AG09309 (cell line): ENCODE measurements around the gene SLC5A7.

Experiments used
- DNase-seq: peaks from one replicate; pipeline ENCODE4 v3.0.0-alpha.2; 2010; ENCODE audit warnings: low read depth
- H3K4me3 ChIP-seq: 2 replicates; pipeline ENCODE4 v1.5.1; 2011; ENCODE audit warnings: mild to moderate bottlenecking, low read depth, low read length, moderate library complexity; ENCODE audit not compliant: control insufficient read depth
- TF ChIP-seq, protein P1 (sequence below): IDR thresholded peaks from 2 replicates; pipeline ENCODE4 v1.5.1; 2011; ENCODE audit warnings: mild to moderate bottlenecking, low read depth, low read length, inconsistent platforms; ENCODE audit not compliant: insufficient read depth, control insufficient read depth; ENCODE audit errors: missing control alignments

The SLC5A7 gene

GRCh38 chr2:108061439-108062042 is 75.2 kb downstream of the SLC5A7 start:
- DNase-seq = no peak
- TF ChIP-seq, protein P1, sequence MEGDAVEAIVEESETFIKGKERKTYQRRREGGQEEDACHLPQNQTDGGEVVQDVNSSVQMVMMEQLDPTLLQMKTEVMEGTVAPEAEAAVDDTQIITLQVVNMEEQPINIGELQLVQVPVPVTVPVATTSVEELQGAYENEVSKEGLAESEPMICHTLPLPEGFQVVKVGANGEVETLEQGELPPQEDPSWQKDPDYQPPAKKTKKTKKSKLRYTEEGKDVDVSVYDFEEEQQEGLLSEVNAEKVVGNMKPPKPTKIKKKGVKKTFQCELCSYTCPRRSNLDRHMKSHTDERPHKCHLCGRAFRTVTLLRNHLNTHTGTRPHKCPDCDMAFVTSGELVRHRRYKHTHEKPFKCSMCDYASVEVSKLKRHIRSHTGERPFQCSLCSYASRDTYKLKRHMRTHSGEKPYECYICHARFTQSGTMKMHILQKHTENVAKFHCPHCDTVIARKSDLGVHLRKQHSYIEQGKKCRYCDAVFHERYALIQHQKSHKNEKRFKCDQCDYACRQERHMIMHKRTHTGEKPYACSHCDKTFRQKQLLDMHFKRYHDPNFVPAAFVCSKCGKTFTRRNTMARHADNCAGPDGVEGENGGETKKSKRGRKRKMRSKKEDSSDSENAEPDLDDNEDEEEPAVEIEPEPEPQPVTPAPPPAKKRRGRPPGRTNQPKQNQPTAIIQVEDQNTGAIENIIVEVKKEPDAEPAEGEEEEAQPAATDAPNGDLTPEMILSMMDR = no peak
- no peak overlapping the region for H3K4me3 ChIP-seq
